ENCODE data around the gene MAEA. TPM values are rescaled to one million over a fixed set of nuclear protein-coding genes. Genes with fewer than 3 reads are reported as not detected.

MAEA gene
- total RNA-seq, 2 donors from 2014 or later: 76.0 to 110 TPM

DNA sequence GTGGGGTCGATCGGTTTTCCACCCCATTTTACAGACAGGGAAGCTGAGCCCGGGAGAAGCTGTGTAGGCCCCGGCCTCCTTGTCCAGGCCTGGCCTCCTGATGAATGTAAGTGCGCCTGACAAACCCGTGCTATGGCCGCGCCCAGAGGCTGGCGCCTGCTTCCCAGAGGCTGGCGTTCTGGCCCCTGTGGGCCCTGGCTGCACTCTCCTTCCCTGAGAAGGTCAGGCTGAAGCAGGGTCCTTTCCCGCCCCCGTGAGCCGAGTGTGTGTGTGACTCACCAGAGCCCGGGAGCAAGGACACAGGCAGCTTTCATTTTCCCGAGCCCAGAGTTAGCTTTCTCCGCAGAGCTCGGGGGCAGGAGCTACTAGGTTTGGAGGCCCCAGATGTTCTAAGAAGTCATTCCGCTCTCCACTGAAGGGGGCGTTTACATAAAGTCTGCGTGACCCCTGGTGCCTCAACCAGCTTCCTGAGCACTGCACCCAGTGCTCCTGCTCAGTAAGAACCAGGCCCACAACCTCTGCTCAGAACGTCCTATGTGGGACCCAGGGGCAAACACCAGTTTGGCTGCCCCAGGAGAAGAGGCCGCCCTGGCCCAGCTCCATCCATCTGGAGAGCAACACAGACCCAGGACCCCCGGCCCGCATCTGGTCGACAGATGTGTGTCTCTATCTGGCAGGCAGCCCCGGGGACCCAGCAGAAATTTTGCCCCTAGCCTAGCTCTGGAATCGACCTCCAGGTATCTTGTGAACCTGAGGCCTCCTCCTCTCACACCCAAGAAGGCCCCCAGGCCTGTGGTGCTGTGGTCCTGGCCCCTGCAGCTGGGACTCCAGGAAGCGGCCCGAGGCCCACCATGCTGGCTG is 71.0 kb downstream of the MAEA start:
- DNase-seq (ENCODE audit: low spot score): no peak

DNA sequence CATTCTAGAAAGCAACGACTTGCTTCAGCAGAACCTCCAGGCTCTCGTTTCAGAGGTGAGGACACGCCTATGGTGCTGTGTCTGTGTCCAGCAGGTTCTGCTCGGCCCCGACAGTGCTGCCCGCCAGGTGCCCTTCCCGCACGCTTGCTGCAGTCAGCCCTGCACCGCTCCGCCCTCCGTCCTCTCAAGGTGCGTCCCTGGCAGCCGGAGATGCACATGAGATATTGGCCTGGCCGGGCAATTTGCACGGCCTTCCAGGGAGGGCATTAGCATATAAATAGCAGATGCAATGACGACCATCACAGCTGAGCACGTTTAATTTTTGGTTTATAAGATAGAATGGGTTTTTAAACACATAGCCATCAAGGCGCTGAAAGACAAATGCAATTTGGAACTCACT is 71.7 kb downstream of the MAEA start:
- H3K9me3 ChIP-seq: no peaks in the 10 kb centered on the region
- no peak for DNase-seq (ENCODE audit: low spot score)
- TF ChIP-seq, protein P1, sequence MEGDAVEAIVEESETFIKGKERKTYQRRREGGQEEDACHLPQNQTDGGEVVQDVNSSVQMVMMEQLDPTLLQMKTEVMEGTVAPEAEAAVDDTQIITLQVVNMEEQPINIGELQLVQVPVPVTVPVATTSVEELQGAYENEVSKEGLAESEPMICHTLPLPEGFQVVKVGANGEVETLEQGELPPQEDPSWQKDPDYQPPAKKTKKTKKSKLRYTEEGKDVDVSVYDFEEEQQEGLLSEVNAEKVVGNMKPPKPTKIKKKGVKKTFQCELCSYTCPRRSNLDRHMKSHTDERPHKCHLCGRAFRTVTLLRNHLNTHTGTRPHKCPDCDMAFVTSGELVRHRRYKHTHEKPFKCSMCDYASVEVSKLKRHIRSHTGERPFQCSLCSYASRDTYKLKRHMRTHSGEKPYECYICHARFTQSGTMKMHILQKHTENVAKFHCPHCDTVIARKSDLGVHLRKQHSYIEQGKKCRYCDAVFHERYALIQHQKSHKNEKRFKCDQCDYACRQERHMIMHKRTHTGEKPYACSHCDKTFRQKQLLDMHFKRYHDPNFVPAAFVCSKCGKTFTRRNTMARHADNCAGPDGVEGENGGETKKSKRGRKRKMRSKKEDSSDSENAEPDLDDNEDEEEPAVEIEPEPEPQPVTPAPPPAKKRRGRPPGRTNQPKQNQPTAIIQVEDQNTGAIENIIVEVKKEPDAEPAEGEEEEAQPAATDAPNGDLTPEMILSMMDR (IDR thresholded peaks at IDR 0.05): no peak
- TF ChIP-seq POLR2AphosphoS5 (IDR thresholded peaks at IDR 0.05) (no peak), POLR2A (IDR thresholded peaks at IDR 0.05) (no peak)
- H3K4me1 ChIP-seq (replicated peaks): no peaks in the 10 kb centered on the region
- no peak overlapping the region for H3K4me3 ChIP-seq
- peaks cover 0 to 6% of the 10 kb centered on the region in 2 donors for H3K36me3 ChIP-seq
- 86% methylated on average over 18 of the region's 18 CpGs for WGBS
- intact Hi-C loops (cut with DNase I): no loop called here
- no peaks in the 10 kb centered on the region for H3K27me3 ChIP-seq (replicated peaks; ENCODE audit: insufficient read depth)
- H3K27ac ChIP-seq: no peak overlapping the region

More for the DNA sequence above, 71.0 kb downstream of the MAEA start:
- H3K4me3 ChIP-seq: no peak overlapping the region
- TF ChIP-seq, protein P1 (IDR thresholded peaks at IDR 0.05): no peak
- TF ChIP-seq POLR2AphosphoS5 (IDR thresholded peaks at IDR 0.05) (no peak), POLR2A (IDR thresholded peaks at IDR 0.05) (no peak)
- no peaks in the 10 kb centered on the region for H3K27me3 ChIP-seq (replicated peaks; ENCODE audit: insufficient read depth)
- no peaks in the 10 kb centered on the region for H3K4me1 ChIP-seq (replicated peaks)
- WGBS: 89% methylated on average over 29 of the region's 29 CpGs
- no peak overlapping the region for H3K27ac ChIP-seq
- H3K36me3 ChIP-seq: peaks cover 0 to 6% of the 10 kb centered on the region in 2 donors
- intact Hi-C loops (cut with DNase I): no loop called here
- H3K9me3 ChIP-seq: no peaks in the 10 kb centered on the region

DNA sequence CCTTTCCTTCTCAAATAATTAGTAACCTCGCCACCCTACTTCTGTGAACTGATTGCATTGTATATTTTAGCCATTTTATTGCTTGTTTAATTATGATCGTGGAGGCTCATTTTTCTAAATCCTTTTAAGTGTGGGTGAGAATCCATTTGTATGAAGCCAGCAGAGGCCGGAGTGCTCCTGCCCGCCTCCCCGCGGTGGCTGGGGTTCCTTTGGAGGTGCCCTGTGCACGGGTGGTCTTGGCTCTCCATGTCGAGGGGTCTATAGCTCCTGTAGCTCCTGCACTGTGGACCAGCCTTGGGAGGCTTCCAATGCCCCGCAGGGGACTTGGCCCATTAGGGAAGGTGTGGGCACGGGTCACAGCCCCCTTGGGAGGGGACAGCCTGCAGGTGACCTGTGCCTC is 72.4 kb downstream of the MAEA start:
- Histone ChIP-seq H3K27ac (no peak overlapping the region), H3K36me3 (peaks cover 0 to 6% of the 10 kb centered on the region in 2 donors), H3K27me3 (replicated peaks; ENCODE audit: insufficient read depth) (no peaks in the 10 kb centered on the region), H3K9me3 (no peaks in the 10 kb centered on the region), H3K4me1 (replicated peaks) (no peaks in the 10 kb centered on the region), H3K4me3 (no peak overlapping the region)
- WGBS: 87% methylated on average over 10 of the region's 10 CpGs
- DNase-seq (ENCODE audit: low spot score): no peak
- intact Hi-C loops (cut with DNase I): no loop called here
- TF ChIP-seq, protein P1 (IDR thresholded peaks at IDR 0.05): no peak
- TF ChIP-seq POLR2AphosphoS5 (IDR thresholded peaks at IDR 0.05) (no peak), POLR2A (IDR thresholded peaks at IDR 0.05) (no peak)

DNA sequence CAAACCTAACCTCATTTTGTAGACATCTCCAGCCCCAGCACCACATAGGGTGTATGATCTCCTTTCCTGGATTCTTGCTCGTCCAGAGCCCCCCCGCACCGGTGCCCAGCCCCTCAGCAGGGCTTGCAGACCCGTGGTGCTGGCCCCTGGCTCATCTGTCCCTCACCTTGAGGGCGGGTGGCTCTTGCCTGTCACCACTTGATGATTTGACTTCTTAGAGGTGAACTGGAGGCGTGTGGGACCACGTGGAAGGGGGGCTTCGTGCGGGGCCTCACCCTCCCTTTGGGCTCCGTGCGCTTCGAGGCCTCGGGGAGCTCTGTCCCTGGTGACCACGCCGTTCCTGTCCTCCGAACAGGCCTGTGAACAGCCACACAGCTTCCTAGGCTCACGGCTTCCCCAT is 72.8 kb downstream of the MAEA start:
- H3K4me3 ChIP-seq: no peak overlapping the region
- no peaks in the 10 kb centered on the region for H3K27me3 ChIP-seq (replicated peaks; ENCODE audit: insufficient read depth)
- H3K27ac ChIP-seq: no peak overlapping the region
- H3K4me1 ChIP-seq (replicated peaks): no peaks in the 10 kb centered on the region
- intact Hi-C loops (cut with DNase I): no loop called here
- DNase-seq (ENCODE audit: low spot score): no peak
- no peaks in the 10 kb centered on the region for H3K9me3 ChIP-seq
- 93% methylated on average over 17 of the region's 17 CpGs for WGBS
- TF ChIP-seq POLR2A (IDR thresholded peaks at IDR 0.05) (no peak), POLR2AphosphoS5 (IDR thresholded peaks at IDR 0.05) (no peak)
- TF ChIP-seq, protein P1 (IDR thresholded peaks at IDR 0.05): no peak
- H3K36me3 ChIP-seq: peaks cover 0 to 6% of the 10 kb centered on the region in 2 donors

DNA sequence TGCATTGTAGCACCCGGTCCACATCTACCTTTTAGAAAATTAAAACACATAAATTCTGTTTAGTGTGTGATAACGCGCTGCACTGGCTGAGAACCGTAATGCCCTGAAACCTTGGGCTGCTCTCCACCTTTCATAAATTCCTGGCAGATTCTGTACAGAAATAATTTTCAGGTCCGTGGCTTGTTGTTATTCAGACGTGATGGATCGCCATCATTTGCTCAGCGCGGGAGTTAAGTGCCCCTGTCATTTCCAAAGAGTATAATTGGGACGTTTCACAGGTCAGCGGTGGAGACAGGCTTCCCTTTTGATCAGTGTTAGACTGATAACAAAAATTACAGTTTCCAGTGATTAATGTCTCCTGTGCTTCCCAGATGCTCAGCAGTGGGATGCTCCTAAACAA is 73.8 kb downstream of the MAEA start:
- 92% methylated on average over 11 of the region's 11 CpGs for WGBS
- H3K4me3 ChIP-seq: no peak overlapping the region
- H3K27me3 ChIP-seq (replicated peaks; ENCODE audit: insufficient read depth): no peaks in the 10 kb centered on the region
- H3K9me3 ChIP-seq: no peaks in the 10 kb centered on the region
- TF ChIP-seq POLR2A (IDR thresholded peaks at IDR 0.05) (no peak), POLR2AphosphoS5 (IDR thresholded peaks at IDR 0.05) (no peak)
- TF ChIP-seq, protein P1 (IDR thresholded peaks at IDR 0.05): no peak
- H3K4me1 ChIP-seq (replicated peaks): no peaks in the 10 kb centered on the region
- no peak for DNase-seq (ENCODE audit: low spot score)
- no peaks in the 10 kb centered on the region for H3K36me3 ChIP-seq
- no peak overlapping the region for H3K27ac ChIP-seq
- intact Hi-C loops (cut with DNase I): no loop called here
